SK-N-SH (cell line): ENCODE data around the gene NDUFB11. TPM values are rescaled to one million over a fixed set of nuclear protein-coding genes. Genes with fewer than 3 reads are reported as not detected.

ENCODE experiments used
- CTCF ChIA-PET: fragments of 300-600, 350-600 bp; formaldehyde crosslinking; extraction: SDS; loops from one replicate; lab custom pipeline; 2021; lab: Yijun Ruan, JAX
- POLR2A ChIA-PET: fragments of 350-600 bp; sonication (Branson Sonifier 250); formaldehyde crosslinking; extraction: SDS; loops from one replicate; lab custom pipeline; 2020; ENCODE audit warnings: antibody characterized with exemption, inconsistent platforms; lab: Yijun Ruan, JAX
- DNase-seq: peaks from one replicate; pipeline ENCODE4 v3.0.0; 2012
- H2AFZ ChIP-seq: fragments of 200-600 bp; sonication (generic); 2 replicates; pipeline ENCODE4 v1.8.1; 2016; ENCODE audit warnings: antibody characterized with exemption, mild to moderate bottlenecking, low read depth
- H3F3A ChIP-seq: fragments of 200-600 bp; sonication (generic); replicated peaks from 2 replicates; pipeline ENCODE3; 2016; ENCODE audit warnings: antibody characterized with exemption, mild to moderate bottlenecking; ENCODE audit not compliant: insufficient read depth
- H3K27ac ChIP-seq, 2 experiments: fragments of 200-500 bp in 1 of 2; fragments of 200-600 bp in 1 of 2; sonication (Bioruptor generic) in 1 of 2; sonication (generic), shearing (Covaris generic) in 1 of 2; 2 replicates each; pipeline versions ENCODE4 v1.5.1 to v1.6.1; 2014 to 2016; ENCODE audit warnings: low read depth in 2 of 2, inconsistent platforms in 1 of 2, low read length in 1 of 2, mild to moderate bottlenecking in 1 of 2, mixed read lengths in 1 of 2
- H3K27me3 ChIP-seq: fragments of 200-600 bp; sonication (generic), shearing (Covaris generic); 2 replicates; pipeline ENCODE4 v1.6.1; 2016; ENCODE audit warnings: mixed run types; ENCODE audit not compliant: insufficient read depth
- H3K36me3 ChIP-seq, 2 experiments: fragments of 200-500 bp in 1 of 2; fragments of 200-600 bp in 1 of 2; sonication (Bioruptor generic) in 1 of 2; sonication (generic) in 1 of 2; replicated peaks in 1 of 2; 2 replicates each; pipeline versions ENCODE3 to v1.5.1; 2014 to 2016; ENCODE audit warnings: low read length in 1 of 2, mild to moderate bottlenecking in 1 of 2; ENCODE audit not compliant: insufficient read depth in 2 of 2, control insufficient read depth in 1 of 2
- H3K4me1 ChIP-seq, 2 experiments: fragments of 200-500 bp in 1 of 2; fragments of 200-600 bp in 1 of 2; sonication (Bioruptor generic) in 1 of 2; sonication (generic), shearing (Covaris generic) in 1 of 2; 2 replicates each; pipeline versions ENCODE4 v1.5.1 to v1.6.1; 2014 to 2016; ENCODE audit warnings: low read depth in 1 of 2, low read length in 1 of 2, mixed run types in 1 of 2; ENCODE audit not compliant: insufficient read depth in 2 of 2, control insufficient read depth in 1 of 2
- H3K4me2 ChIP-seq: fragments of 200-600 bp; sonication (generic), shearing (Covaris generic); 2 replicates; pipeline ENCODE4 v1.6.1; 2017; ENCODE audit warnings: mixed run types
- H3K4me3 ChIP-seq, 2 experiments: fragments of 200-500 bp in 1 of 2; fragments of 200-600 bp in 1 of 2; sonication (Bioruptor generic) in 1 of 2; sonication (generic), shearing (Covaris generic) in 1 of 2; 2 replicates each; pipeline versions ENCODE4 v1.5.1 to v1.8.1; 2014 to 2016; ENCODE audit warnings: low read depth in 2 of 2, inconsistent platforms in 1 of 2, low read length in 1 of 2, mild to moderate bottlenecking in 1 of 2, mixed read lengths in 1 of 2, moderate library complexity in 1 of 2
- H3K79me2 ChIP-seq: fragments of 200-600 bp; sonication (generic); 2 replicates; pipeline ENCODE4 v1.8.1; 2017; ENCODE audit warnings: mild to moderate bottlenecking; ENCODE audit not compliant: insufficient read depth
- H3K9ac ChIP-seq: fragments of 200-600 bp; sonication (generic); 2 replicates; pipeline ENCODE4 v1.6.1; 2017; ENCODE audit warnings: mixed run types
- H3K9me2 ChIP-seq: fragments of 200-600 bp; sonication (generic); 2 replicates; pipeline ENCODE4 v1.6.1; 2017; ENCODE audit warnings: mixed run types
- H3K9me3 ChIP-seq: fragments of 200-600 bp; sonication (generic); 2 replicates; pipeline ENCODE4 v1.6.1; 2017; ENCODE audit warnings: mixed run types, mild to moderate bottlenecking, moderate library complexity
- H4K20me1 ChIP-seq: fragments of 200-600 bp; sonication (generic); 2 replicates; pipeline ENCODE4 v1.6.1; 2017; ENCODE audit warnings: mild to moderate bottlenecking, mixed run types; ENCODE audit not compliant: insufficient read depth
- CHD2 ChIP-seq: fragments of 150-350 bp; IDR thresholded peaks from 2 replicates; pipeline ENCODE4 v1.6.1; 2018; ENCODE audit warnings: low read length; ENCODE audit not compliant: partially characterized antibody
- ELF1 ChIP-seq: IDR thresholded peaks from 2 replicates; pipeline ENCODE4 v1.4.0; 2012
- EP300 ChIP-seq, 2 experiments: IDR thresholded peaks; 2 replicates each; pipeline versions ENCODE4 v1.4.0 to v1.6.1; 2012; ENCODE audit warnings: borderline replicate concordance in 1 of 2, low read depth in 1 of 2, low read length in 1 of 2
- EZH2phosphoT487 ChIP-seq: fragments of 200-600 bp; sonication (generic); IDR thresholded peaks from 2 replicates; pipeline ENCODE4 v1.6.1; 2017; ENCODE audit warnings: low read depth, mixed run types, mild to moderate bottlenecking, antibody characterized with exemption, moderate library complexity, borderline replicate concordance
- JUND ChIP-seq: IDR thresholded peaks from 2 replicates; pipeline ENCODE4 v1.4.0; 2012
- MEF2A ChIP-seq: IDR thresholded peaks from 2 replicates; pipeline ENCODE4 v1.4.0; 2012; ENCODE audit warnings: low read depth, borderline replicate concordance
- MXI1 ChIP-seq: IDR thresholded peaks from 2 replicates; pipeline ENCODE4 v1.6.1; 2012; ENCODE audit warnings: mild to moderate bottlenecking, low read depth, low read length, improper control_type of control experiment
- NFIC ChIP-seq: IDR thresholded peaks from 2 replicates; pipeline ENCODE4 v1.4.0; 2012; ENCODE audit warnings: borderline replicate concordance
- NRF1 ChIP-seq: IDR thresholded peaks from 2 replicates; pipeline ENCODE4 v1.6.1; 2012; ENCODE audit warnings: low read depth, mild to moderate bottlenecking, low read length
- PBX3 ChIP-seq: IDR thresholded peaks from 2 replicates; pipeline ENCODE4; 2012
- RCOR1 ChIP-seq: fragments of 150-350 bp; IDR thresholded peaks from 2 replicates; pipeline ENCODE4 v1.6.1; 2017; ENCODE audit warnings: antibody characterized with exemption, low read length
- RFX5 ChIP-seq: IDR thresholded peaks from 2 replicates; pipeline ENCODE4 v1.6.1; 2012; ENCODE audit warnings: mild to moderate bottlenecking, improper control_type of control experiment, low read length
- SMC3 ChIP-seq: IDR thresholded peaks from 2 replicates; pipeline ENCODE4 v1.6.1; 2012; ENCODE audit warnings: low read depth, low read length, improper control_type of control experiment
- TAF1 ChIP-seq: IDR thresholded peaks from 2 replicates; pipeline ENCODE4 v1.6.1; 2012; ENCODE audit warnings: low read depth, mild to moderate bottlenecking, low read length, moderate library complexity, borderline replicate concordance
- TCF12 ChIP-seq: IDR thresholded peaks from 2 replicates; pipeline ENCODE4 v1.4.0; 2012
- TEAD4 ChIP-seq: IDR thresholded peaks from 2 replicates; pipeline ENCODE4 v1.4.0; 2012; ENCODE audit warnings: mild to moderate bottlenecking, borderline replicate concordance; ENCODE audit not compliant: insufficient read depth
- USF1 ChIP-seq: IDR thresholded peaks from 2 replicates; pipeline ENCODE4 v1.4.0; 2012; ENCODE audit warnings: low read depth, borderline replicate concordance
- WGBS: methylation state at CpG from one replicate; pipeline ENCODE4 v1.1.6; 2017; ENCODE audit warnings: low lambda C conversion rate; 5-methylcytosine and 5-hydroxymethylcytosine counted together
- polyA plus RNA-seq, 3 experiments: library from polyadenylated mRNA; depleted of rRNA; stranded (reverse); fragments of >200 nt; gene quantifications; 2 replicates each; pipeline ENCODE4 v1.2.3, GENCODE V29; 2012
- TF ChIP-seq, protein P1 (sequence below): IDR thresholded peaks from 2 replicates; pipeline ENCODE4 v1.4.0; 2012; ENCODE audit warnings: low read depth

Gene NDUFB11
- polyA plus RNA-seq, 1 of the 3 experiments (the other 2 are of a cell fraction): 107 TPM

DNA sequence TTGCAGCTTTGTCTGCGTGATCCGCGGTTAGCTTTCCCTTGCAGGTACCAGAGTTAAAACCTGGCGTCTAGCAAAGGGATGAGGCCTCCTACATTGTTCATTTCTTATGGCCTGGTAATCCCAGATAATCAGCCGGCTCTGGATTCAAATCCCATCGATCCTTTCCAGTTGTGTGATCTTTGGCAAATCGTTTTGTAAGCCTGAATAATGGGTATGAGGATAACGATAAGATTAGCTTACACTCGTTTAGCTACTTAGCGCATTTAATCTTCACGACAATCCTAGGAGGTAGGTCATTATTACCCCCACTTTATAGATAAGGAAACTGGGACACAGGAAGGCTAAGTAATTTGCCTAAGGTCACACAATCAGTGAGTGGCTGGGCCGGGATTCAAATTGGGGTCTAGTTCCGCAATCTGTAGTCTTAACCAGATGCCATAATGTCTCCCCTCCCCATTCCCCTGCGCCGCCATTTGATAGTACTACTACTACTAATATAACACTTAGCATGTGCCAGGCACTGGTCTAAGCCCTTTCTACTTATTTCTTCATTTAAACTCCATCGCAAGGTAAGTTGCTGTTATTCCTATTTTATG is 47.4 kb upstream of the NDUFB11 start:
- CTCF ChIA-PET: interaction anchor here (0.6 to 4.0 kb wide), 6 partner anchors 190 to 394 kb away, joined by 3 to 29 read pairs (median 12); no protein-coding TSS in a partner anchor

GRCh38 chrX:47191331-47191730 is 46.8 kb upstream of the NDUFB11 start:
- WGBS: 10% methylated on average over 25 of the region's 26 CpGs
- Histone ChIP-seq H2AFZ (peak overlapping the region; percentile 83; the same call in 1 of the 2 replicates), H3K4me1 (peaks cover 16 to 20% of the 10 kb centered on the region in 2 experiments), H3K9me3 (no peaks in the 10 kb centered on the region), H3K9ac (peak overlapping the region; percentile 67), H3K79me2 (peaks cover 38% of the 10 kb centered on the region), H3K27ac (peak overlapping the region; percentile 27 to 40; a peak in 3 of 4 replicates), H3F3A (no peaks in the 10 kb centered on the region), H3K4me2 (peak overlapping the region; percentile 83), H3K36me3 (peaks cover 7 to 8% of the 10 kb centered on the region in 2 experiments), H3K4me3 (peak overlapping the region; percentile 58 to 72), H3K27me3 (peaks cover 8% of the 10 kb centered on the region; the same call in 1 of the 2 replicates), H3K9me2 (no peaks in the 10 kb centered on the region), H4K20me1 (peaks cover 20% of the 10 kb centered on the region)
- ChIA-PET CTCF (interaction anchor here (0.6 to 4.0 kb wide), 4 partner anchors 191 to 350 kb away, joined by 3 to 29 read pairs (median 12); no protein-coding TSS in a partner anchor), POLR2A (interaction anchor here (1.0 kb wide), 1 partner anchor 46 kb away, joined by 3 read pairs; the partner anchor contains the start of genes NDUFB11 and RBM10)
- DNase-seq: no peak
- TF ChIP-seq NRF1: no peak
- TF ChIP-seq JUND: no peak
- no peak for TF ChIP-seq NFIC
- TF ChIP-seq PBX3: no peak
- no peak for TF ChIP-seq ELF1
- no peak for TF ChIP-seq SMC3
- TF ChIP-seq RCOR1: no peak
- TF ChIP-seq TEAD4: no peak
- no peak for TF ChIP-seq EP300 (IDR thresholded peaks at IDR 0.05; ENCODE audit: borderline replicate concordance in 1 of 2, low read depth in 1 of 2, low read length in 1 of 2)
- TF ChIP-seq EZH2phosphoT487: no peak
- no peak for TF ChIP-seq TCF12

More for the DNA sequence above, 47.4 kb upstream of the NDUFB11 start:
- H3K9ac ChIP-seq: peak overlapping the region; percentile 67; the same call in 1 of the 2 replicates
- POLR2A ChIA-PET: no interaction called here
- H3K9me3 ChIP-seq: no peaks in the 10 kb centered on the region
- peak overlapping the region; percentile 83; the same call in 1 of the 2 replicates for H2AFZ ChIP-seq
- no peak for DNase-seq
- no peak overlapping the region for H3K27ac ChIP-seq
- H3F3A ChIP-seq: no peaks in the 10 kb centered on the region
- TF ChIP-seq EP300 (IDR thresholded peaks at IDR 0.05; ENCODE audit: borderline replicate concordance in 1 of 2, low read depth in 1 of 2, low read length in 1 of 2): no peak
- no peak for TF ChIP-seq PBX3
- no peak for TF ChIP-seq CHD2
- TF ChIP-seq TCF12: no peak
- TF ChIP-seq MXI1: no peak
- TF ChIP-seq, protein P1, sequence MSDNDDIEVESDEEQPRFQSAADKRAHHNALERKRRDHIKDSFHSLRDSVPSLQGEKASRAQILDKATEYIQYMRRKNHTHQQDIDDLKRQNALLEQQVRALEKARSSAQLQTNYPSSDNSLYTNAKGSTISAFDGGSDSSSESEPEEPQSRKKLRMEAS: no peak
- no peak for TF ChIP-seq TAF1
- TF ChIP-seq MEF2A: no peak
- TF ChIP-seq NRF1: no peak
- TF ChIP-seq USF1: no peak
- no peak for TF ChIP-seq NFIC
- no peak for TF ChIP-seq SMC3
- TF ChIP-seq RFX5: no peak
- H4K20me1 ChIP-seq: peaks cover 25% of the 10 kb centered on the region
- peak overlapping the region; percentile 83 for H3K4me2 ChIP-seq
- H3K4me3 ChIP-seq: peak overlapping the region; percentile 58 to 72
- H3K79me2 ChIP-seq: peaks cover 43% of the 10 kb centered on the region
- peaks cover 16 to 25% of the 10 kb centered on the region in 2 experiments for H3K4me1 ChIP-seq
- H3K27me3 ChIP-seq: peaks cover 3% of the 10 kb centered on the region; the same call in 1 of the 2 replicates
- WGBS: 65% methylated on average over 16 of the region's 16 CpGs
- peaks cover 11% of the 10 kb centered on the region in 2 experiments for H3K36me3 ChIP-seq
- no peaks in the 10 kb centered on the region for H3K9me2 ChIP-seq
